ENCODE measurements around the gene DNAH3.

DNA sequence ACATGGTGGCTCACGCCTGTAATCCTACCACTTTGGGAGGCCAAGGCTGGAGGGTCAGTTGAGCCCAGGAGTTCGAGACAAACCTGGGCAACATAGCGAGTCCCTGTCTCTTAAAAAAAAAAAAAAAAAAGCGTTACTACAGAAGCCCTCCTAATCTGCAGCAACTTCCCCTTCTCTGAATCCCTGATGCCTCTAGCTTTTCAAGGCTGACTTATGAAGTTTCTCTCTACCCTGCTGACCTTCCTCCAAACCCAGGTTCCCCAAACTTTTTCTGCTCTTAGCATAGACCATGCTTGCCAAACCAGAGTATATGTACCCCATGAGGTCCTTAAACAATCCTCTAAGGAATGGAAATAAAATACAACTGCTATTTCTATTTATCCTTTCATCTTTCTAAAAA, 233.7 kb downstream of the DNAH3 start:
- TF ChIP-seq, protein P1, sequence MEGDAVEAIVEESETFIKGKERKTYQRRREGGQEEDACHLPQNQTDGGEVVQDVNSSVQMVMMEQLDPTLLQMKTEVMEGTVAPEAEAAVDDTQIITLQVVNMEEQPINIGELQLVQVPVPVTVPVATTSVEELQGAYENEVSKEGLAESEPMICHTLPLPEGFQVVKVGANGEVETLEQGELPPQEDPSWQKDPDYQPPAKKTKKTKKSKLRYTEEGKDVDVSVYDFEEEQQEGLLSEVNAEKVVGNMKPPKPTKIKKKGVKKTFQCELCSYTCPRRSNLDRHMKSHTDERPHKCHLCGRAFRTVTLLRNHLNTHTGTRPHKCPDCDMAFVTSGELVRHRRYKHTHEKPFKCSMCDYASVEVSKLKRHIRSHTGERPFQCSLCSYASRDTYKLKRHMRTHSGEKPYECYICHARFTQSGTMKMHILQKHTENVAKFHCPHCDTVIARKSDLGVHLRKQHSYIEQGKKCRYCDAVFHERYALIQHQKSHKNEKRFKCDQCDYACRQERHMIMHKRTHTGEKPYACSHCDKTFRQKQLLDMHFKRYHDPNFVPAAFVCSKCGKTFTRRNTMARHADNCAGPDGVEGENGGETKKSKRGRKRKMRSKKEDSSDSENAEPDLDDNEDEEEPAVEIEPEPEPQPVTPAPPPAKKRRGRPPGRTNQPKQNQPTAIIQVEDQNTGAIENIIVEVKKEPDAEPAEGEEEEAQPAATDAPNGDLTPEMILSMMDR (conservative IDR thresholded peaks at IDR 0.05; ENCODE audit: low read length), result no peak
- no peak for TF ChIP-seq EZH2phosphoT487 (IDR thresholded peaks at IDR 0.05; ENCODE audit: borderline replicate concordance)

Measured in Loucy (cell line).